Mammary epithelial cell (primary cell): ENCODE results near the gene PTPN11.

Source experiments
- CTCF ChIP-seq, 2 donors: IDR thresholded peaks in 1 of 2; conservative IDR thresholded peaks in 1 of 2; 2 replicates each; pipeline ENCODE4 v1.5.1; 2011 to 2012; ENCODE audit warnings: inconsistent platforms in 2 of 2, low read length in 2 of 2, mild to moderate bottlenecking in 2 of 2, control low read depth in 1 of 2, low read depth in 1 of 2; ENCODE audit not compliant: insufficient read depth in 1 of 2; ENCODE audit errors: extremely low read depth in 1 of 2
- EZH2 ChIP-seq: IDR thresholded peaks from 2 replicates; pipeline ENCODE4 v1.6.1; 2012; ENCODE audit warnings: low read length, inconsistent platforms, borderline replicate concordance

GRCh38 chr12:112506513-112507166, 87.9 kb downstream of the PTPN11 start:
- TF ChIP-seq CTCF (conservative IDR thresholded peaks at IDR 0.05 in 1 of 2, IDR thresholded peaks at IDR 0.05 in 1 of 2; ENCODE audit: extremely low read depth in 1 of 2, insufficient read depth in 1 of 2, low read depth in 1 of 2, low read length in 2 of 2): peak in 1 of 2 donors; percentile 16
- TF ChIP-seq EZH2: no peak
